HG03139 (cell line): Measurements from ENCODE around the gene PCSK4.

Experiments
- ATAC-seq: cut with Tn5 transposase; IDR thresholded peaks from one replicate; pipeline ENCODE4 v1.9.1; 2021; ENCODE audit not compliant: unreplicated experiment

Gene PCSK4

GRCh38 chr19:1472231-1473084 lies 17.7 kb downstream of the PCSK4 start:
- ATAC-seq = no peak

DNA sequence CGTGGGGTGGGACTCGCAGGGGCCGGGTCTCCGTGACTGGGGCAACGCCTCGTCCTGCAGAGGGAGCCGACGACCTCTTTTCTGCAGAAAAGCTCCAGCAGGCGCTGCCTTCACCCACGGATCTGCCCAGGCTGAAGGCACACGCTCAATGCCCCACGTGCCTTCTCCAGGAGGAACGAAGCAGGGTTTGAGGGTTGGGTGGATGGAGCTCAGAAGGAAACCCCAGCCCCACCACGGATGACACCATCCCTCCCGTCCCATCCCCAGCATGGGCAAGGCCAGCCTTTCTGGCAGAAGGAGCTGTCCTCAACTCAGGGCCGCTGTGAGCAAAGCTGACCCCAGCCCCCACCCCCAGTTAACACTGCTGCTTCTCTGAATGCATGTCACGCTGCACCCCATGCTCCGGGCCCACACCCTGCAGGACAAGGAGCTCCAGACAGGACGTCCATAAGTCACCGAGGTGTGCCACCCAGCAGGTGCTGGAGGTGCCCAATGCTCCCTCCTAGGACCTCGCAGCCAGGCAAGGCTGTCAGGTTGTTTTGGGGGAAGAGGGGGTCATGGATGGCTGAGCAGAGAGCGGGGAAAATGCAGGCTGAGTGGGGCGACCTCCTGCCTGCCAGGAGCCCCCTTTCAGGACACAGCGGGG lies 18.5 kb downstream of the PCSK4 start:
- no peak for ATAC-seq

- ATAC-seq = no peak
Measured at GRCh38 chr19:1471010-1471514, 19.1 kb downstream of the PCSK4 start.

GRCh38 chr19:1470305-1471009 lies 19.7 kb downstream of the PCSK4 start:
- ATAC-seq = no peak

DNA sequence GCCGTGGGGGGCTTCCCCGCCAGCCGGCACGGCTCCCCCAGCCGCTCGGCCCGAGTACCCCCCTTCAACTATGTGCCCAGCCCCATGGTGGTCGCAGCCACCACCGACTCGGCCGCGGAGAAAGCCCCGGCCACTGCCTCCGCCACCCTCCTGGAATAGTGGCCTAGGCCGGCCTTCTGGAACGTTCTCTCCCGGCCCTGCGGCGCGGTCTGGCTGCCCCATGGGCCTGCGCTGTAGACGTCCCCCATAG lies 20.2 kb downstream of the PCSK4 start:
- no peak for ATAC-seq

GRCh38 chr19:1469255-1470054 lies 20.7 kb downstream of the PCSK4 start:
- ATAC-seq = no peak

GRCh38 chr19:1468821-1469254 lies 21.3 kb downstream of the PCSK4 start:
- ATAC-seq = no peak

DNA sequence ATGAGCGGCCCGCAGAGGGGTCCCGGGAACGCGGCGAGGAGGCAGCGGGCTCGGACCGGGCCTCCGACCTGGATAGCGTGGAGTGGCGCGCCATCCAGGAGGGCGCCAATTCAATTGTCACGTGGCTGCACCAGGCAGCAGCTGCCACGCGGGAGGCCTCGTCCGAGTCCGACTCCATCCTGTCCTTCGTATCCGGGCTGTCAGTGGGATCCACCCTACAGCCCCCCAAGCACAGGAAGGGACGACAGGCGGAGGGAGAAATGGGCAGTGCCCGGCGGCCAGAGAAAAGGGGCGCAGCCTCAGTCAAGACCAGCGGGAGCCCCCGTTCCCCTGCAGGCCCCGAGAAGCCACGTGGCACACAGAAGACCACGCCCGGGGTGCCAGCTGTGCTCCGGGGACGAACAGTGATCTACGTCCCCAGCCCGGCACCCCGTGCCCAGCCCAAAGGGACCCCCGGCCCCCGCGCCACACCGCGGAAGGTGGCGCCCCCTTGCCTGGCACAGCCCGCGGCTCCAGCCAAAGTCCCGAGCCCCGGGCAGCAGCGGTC lies 21.8 kb downstream of the PCSK4 start:
- ATAC-seq = no peak

DNA sequence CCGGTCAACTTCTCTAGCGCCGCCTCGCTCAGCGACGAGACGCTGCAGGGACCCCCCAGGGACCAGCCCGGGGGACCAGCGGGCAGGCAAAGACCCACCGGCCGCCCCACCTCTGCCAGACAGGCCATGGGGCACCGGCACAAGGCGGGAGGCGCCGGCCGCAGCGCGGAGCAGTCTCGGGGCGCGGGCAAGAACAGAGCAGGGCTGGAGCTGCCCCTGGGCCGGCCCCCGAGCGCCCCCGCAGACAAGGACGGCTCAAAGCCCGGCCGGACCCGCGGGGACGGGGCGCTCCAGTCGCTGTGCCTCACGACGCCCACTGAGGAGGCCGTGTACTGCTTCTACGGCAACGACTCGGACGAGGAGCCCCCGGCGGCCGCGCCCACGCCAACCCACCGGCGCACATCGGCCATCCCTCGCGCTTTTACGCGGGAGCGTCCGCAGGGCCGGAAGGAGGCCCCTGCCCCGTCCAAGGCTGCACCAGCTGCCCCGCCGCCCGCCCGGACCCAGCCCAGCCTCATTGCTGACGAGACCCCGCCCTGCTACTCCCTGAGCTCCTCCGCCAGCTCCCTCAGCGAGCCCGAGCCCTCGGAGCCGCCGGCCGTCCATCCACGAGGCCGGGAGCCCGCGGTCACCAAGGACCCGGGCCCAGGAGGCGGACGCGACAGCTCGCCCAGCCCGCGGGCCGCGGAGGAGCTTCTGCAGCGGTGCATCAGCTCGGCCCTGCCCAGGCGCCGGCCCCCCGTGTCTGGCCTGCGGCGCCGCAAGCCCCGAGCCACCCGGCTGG lies 22.5 kb downstream of the PCSK4 start:
- no peak for ATAC-seq

DNA sequence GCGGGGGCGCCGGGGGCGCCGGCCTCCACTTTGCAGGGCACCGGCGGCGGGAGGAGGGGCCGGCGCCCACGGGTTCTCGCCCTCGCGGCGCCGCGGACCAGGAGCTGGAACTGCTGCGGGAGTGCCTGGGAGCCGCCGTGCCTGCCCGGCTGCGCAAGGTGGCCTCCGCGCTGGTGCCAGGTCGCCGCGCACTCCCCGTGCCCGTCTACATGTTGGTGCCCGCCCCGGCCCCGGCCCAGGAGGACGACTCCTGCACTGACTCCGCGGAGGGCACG lies 23.0 kb downstream of the PCSK4 start:
- ATAC-seq = no peak

DNA sequence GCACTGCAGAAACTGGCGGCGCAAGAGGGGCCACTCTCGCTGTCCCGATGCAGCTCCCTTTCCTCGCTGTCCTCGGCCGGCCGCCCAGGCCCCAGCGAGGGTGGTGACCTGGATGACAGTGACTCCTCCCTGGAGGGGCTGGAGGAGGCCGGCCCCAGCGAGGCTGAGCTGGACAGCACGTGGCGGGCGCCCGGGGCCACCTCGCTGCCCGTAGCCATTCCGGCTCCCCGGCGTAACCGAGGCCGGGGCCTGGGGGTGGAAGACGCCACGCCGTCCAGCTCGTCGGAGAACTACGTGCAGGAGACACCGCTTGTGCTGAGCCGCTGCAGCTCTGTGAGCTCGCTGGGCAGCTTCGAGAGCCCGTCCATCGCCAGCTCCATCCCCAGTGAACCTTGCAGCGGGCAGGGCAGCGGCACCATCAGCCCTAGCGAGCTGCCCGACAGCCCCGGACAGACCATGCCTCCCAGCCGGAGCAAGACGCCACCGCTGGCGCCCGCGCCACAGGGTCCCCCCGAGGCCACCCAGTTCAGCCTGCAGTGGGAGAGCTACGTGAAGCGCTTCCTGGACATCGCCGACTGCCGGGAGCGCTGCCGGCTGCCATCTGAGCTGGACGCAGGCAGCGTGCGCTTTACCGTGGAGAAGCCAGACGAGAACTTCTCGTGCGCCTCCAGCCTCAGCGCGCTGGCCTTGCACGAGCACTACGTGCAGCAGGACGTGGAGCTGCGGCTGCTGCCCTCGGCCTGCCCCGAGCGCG lies 23.5 kb downstream of the PCSK4 start:
- ATAC-seq = no peak

DNA sequence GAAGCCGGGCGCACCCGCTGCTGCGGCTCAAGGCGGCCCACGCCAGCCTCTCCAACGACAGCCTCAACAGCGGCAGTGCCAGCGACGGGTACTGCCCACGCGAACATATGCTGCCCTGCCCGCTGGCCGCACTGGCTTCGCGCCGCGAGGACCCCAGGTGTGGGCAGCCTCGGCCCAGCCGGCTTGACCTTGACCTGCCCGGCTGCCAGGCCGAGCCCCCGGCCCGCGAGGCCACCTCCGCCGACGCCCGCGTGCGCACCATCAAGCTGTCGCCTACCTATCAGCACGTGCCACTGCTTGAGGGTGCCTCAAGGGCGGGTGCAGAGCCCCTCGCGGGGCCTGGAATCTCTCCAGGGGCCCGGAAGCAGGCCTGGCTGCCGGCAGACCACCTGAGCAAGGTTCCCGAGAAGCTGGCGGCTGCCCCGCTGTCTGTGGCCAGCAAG lies 24.1 kb downstream of the PCSK4 start:
- no peak for ATAC-seq

- ATAC-seq = no peak
Measured at GRCh38 chr19:1465191-1466016, 24.7 kb downstream of the PCSK4 start.

GRCh38 chr19:1461862-1462261 lies 28.3 kb downstream of the PCSK4 start:
- ATAC-seq = no peak

- ATAC-seq = no peak
Measured at GRCh38 chr19:1460033-1460995, 29.8 kb downstream of the PCSK4 start.

- no peak for ATAC-seq
Measured at GRCh38 chr19:1459479-1459878, 30.7 kb downstream of the PCSK4 start.

DNA sequence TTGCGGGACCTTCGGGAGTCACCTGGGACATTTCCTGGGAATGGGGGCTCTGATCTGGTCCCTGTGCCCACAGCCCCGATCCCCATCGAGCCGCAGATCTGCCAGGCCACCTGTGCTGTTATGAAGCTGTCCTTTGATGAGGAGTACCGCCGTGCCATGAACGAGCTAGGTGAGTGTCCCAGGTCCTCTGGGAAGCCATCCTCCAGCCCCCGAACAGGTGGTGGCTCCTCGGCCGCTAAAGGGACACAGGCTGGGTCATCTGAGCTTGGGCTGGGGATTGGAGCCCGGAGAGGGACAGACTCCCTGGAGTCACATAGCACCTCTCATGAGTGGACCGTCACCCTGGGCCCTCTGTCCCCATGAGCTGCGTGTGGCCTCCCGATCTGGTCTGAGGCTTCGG lies 32.3 kb downstream of the PCSK4 start:
- ATAC-seq = no peak
